OCI-LY3 (cell line): ENCODE results near the gene C2orf76.

Source experiments
- H2AFZ ChIP-seq: fragments of 200-600, 300-600 bp; shearing (Covaris generic); 2 replicates; pipeline ENCODE4 v1.6.0; 2014; ENCODE audit warnings: antibody characterized with exemption, low read depth, low read length
- H3K27ac ChIP-seq: fragments of 200-600, 300-600 bp; sonication (generic); 2 replicates; pipeline ENCODE4 v1.5.1; 2014; ENCODE audit warnings: mild to moderate bottlenecking, low read length, moderate library complexity, mixed read lengths
- H3K27me3 ChIP-seq: fragments of 200-600, 300-600 bp; sonication (generic); 2 replicates; pipeline ENCODE4 v1.6.1; 2014; ENCODE audit warnings: low read depth, low read length, mixed read lengths
- H3K36me3 ChIP-seq: fragments of 200-600, 300-600 bp; sonication (generic); replicated peaks from 2 replicates; pipeline ENCODE3; 2014; ENCODE audit warnings: low read depth, low read length, mixed read lengths
- H3K4me1 ChIP-seq: fragments of 300-600, 200-600 bp; sonication (generic); 2 replicates; pipeline ENCODE4 v1.6.1; 2014; ENCODE audit warnings: low read length, mixed read lengths
- H3K4me2 ChIP-seq: fragments of 200-600, 300-600 bp; sonication (generic); 2 replicates; pipeline ENCODE4 v1.6.1; 2014; ENCODE audit warnings: low read length, mixed read lengths
- H3K4me3 ChIP-seq: fragments of 300-600, 200-600 bp; sonication (generic); 2 replicates; pipeline ENCODE4 v1.5.1; 2014; ENCODE audit warnings: antibody characterized with exemption, mild to moderate bottlenecking, low read length, moderate library complexity
- H3K79me2 ChIP-seq: fragments of 300-600, 200-600 bp; shearing (Covaris generic); 2 replicates; pipeline ENCODE4 v1.6.1; 2014; ENCODE audit warnings: mild to moderate bottlenecking, low read length, mixed read lengths
- H3K9ac ChIP-seq: fragments of 300-600, 200-600 bp; shearing (Covaris generic); 2 replicates; pipeline ENCODE4 v1.6.0; 2014; ENCODE audit warnings: mild to moderate bottlenecking, low read length, moderate library complexity
- H3K9me3 ChIP-seq: fragments of 200-600, 300-600 bp; shearing (Covaris generic); 2 replicates; pipeline ENCODE4 v1.6.1; 2014; ENCODE audit warnings: low read length, mixed read lengths; ENCODE audit not compliant: insufficient read depth
- H4K20me1 ChIP-seq: fragments of 200-600, 300-600 bp; sonication (generic); 2 replicates; pipeline ENCODE4 v1.6.1; 2016; ENCODE audit warnings: low read length, mixed read lengths; ENCODE audit not compliant: insufficient read depth
- EZH2phosphoT487 ChIP-seq: fragments of 200-600 bp; shearing (Covaris generic); IDR thresholded peaks from 2 replicates; pipeline ENCODE4 v1.6.1; 2018; ENCODE audit warnings: antibody characterized with exemption, mixed run types, low read depth
- TF ChIP-seq, protein P1 (sequence below): fragments of 200-600, 300-600 bp; sonication (generic); IDR thresholded peaks from 2 replicates; pipeline ENCODE4 v1.5.1; 2014; ENCODE audit warnings: antibody characterized with exemption, low read length, low read depth

The C2orf76 gene

GRCh38 chr2:119305497-119306195 is 61.0 kb downstream of the C2orf76 start:
- H3K9ac ChIP-seq, result no peak overlapping the region
- H3K9me3 ChIP-seq, result no peaks in the 10 kb centered on the region
- H3K4me1 ChIP-seq, result no peaks in the 10 kb centered on the region
- no peak overlapping the region for H3K4me2 ChIP-seq
- H3K36me3 ChIP-seq, result no peaks in the 10 kb centered on the region
- no peaks in the 10 kb centered on the region for H3K27me3 ChIP-seq
- no peaks in the 10 kb centered on the region for H4K20me1 ChIP-seq
- no peak overlapping the region for H3K27ac ChIP-seq
- no peaks in the 10 kb centered on the region for H3K79me2 ChIP-seq
- H2AFZ ChIP-seq, result no peak overlapping the region
- no peak for TF ChIP-seq EZH2phosphoT487
- TF ChIP-seq, protein P1, sequence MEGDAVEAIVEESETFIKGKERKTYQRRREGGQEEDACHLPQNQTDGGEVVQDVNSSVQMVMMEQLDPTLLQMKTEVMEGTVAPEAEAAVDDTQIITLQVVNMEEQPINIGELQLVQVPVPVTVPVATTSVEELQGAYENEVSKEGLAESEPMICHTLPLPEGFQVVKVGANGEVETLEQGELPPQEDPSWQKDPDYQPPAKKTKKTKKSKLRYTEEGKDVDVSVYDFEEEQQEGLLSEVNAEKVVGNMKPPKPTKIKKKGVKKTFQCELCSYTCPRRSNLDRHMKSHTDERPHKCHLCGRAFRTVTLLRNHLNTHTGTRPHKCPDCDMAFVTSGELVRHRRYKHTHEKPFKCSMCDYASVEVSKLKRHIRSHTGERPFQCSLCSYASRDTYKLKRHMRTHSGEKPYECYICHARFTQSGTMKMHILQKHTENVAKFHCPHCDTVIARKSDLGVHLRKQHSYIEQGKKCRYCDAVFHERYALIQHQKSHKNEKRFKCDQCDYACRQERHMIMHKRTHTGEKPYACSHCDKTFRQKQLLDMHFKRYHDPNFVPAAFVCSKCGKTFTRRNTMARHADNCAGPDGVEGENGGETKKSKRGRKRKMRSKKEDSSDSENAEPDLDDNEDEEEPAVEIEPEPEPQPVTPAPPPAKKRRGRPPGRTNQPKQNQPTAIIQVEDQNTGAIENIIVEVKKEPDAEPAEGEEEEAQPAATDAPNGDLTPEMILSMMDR, result no peak
- H3K4me3 ChIP-seq, result no peak overlapping the region

DNA sequence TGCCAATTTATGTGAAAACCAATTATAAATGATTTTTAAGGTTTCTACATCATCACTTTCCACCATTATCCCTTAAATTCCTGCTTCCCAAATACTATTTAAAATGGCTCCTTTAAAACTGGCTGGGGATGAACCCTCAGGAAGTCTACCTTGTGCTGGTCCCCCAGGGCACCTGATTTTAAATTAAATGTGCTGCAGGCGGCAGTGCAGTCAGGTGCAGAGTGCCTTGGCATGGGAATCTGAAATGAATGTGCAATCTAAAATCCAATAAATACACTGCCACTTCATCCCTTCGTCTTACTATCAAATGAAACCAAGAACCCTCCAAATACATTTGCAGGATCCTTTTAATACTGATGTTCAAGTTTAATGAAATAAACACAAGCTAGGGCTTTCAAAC is 61.8 kb downstream of the C2orf76 start:
- H3K4me2 ChIP-seq, result no peak overlapping the region
- no peaks in the 10 kb centered on the region for H3K79me2 ChIP-seq
- H3K4me1 ChIP-seq, result no peaks in the 10 kb centered on the region
- H3K36me3 ChIP-seq, result no peaks in the 10 kb centered on the region
- H3K4me3 ChIP-seq, result no peak overlapping the region
- no peak overlapping the region for H3K9ac ChIP-seq
- H3K27me3 ChIP-seq, result no peaks in the 10 kb centered on the region
- TF ChIP-seq, protein P1, result no peak
- no peak for TF ChIP-seq EZH2phosphoT487
- H4K20me1 ChIP-seq, result no peaks in the 10 kb centered on the region
- no peak overlapping the region for H3K27ac ChIP-seq
- no peaks in the 10 kb centered on the region for H3K9me3 ChIP-seq
- H2AFZ ChIP-seq, result no peak overlapping the region

- H3K9me3 ChIP-seq, result no peaks in the 10 kb centered on the region
- H3K9ac ChIP-seq, result no peak overlapping the region
- no peak overlapping the region for H3K27ac ChIP-seq
- no peaks in the 10 kb centered on the region for H3K36me3 ChIP-seq
- TF ChIP-seq, protein P1, result no peak
- TF ChIP-seq EZH2phosphoT487, result no peak
- peaks cover 10% of the 10 kb centered on the region for H3K4me1 ChIP-seq
- no peaks in the 10 kb centered on the region for H3K27me3 ChIP-seq
- no peak overlapping the region for H3K4me2 ChIP-seq
- no peaks in the 10 kb centered on the region for H4K20me1 ChIP-seq
- H3K4me3 ChIP-seq, result no peak overlapping the region
- H2AFZ ChIP-seq, result no peak overlapping the region
- H3K79me2 ChIP-seq, result no peaks in the 10 kb centered on the region
These were observed 65.2 kb downstream of the C2orf76 start for GRCh38 chr2:119301413-119301812.

DNA sequence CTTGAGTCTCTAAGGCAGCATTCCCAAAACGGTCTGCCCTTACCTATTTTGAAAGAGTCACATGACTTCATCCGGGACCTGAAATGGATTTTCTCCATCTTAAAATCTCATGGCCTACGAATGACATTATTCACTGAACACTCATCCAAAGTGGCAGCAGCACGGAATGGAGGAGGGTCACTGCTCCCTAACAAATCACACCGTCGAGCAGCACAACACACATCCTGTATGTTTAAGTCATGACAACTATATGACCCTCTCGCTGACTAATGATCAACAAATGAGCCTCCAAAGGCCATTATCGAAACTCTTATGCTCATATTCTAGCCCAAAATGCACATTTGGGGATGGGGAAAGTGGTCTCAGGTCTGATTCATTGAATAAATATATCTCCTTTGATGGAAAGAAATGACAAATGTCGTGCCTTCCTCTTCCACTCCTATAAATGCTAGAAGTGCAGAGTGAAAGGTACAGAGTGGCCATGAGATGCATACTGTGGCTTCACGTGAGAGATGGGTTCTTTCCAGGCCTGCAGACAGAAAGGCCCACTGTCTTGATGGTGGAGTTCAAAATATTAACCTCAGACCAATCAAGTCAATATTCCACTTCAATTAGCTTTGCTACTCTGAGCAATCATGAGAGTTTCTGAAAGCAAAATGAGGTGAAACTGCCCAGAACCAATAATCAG is 70.8 kb downstream of the C2orf76 start:
- peak overlapping the region; percentile 29; the same call in 1 of the 2 replicates for H3K9ac ChIP-seq
- H3K27ac ChIP-seq, result peak overlapping the region; percentile 42
- H3K36me3 ChIP-seq, result no peaks in the 10 kb centered on the region
- H2AFZ ChIP-seq, result no peak overlapping the region; the same call in 1 of the 2 replicates
- no peak for TF ChIP-seq EZH2phosphoT487
- TF ChIP-seq, protein P1, result no peak
- H3K4me1 ChIP-seq, result peaks cover 31% of the 10 kb centered on the region
- H4K20me1 ChIP-seq, result no peaks in the 10 kb centered on the region
- no peaks in the 10 kb centered on the region for H3K79me2 ChIP-seq
- H3K4me2 ChIP-seq, result peak overlapping the region; percentile 67
- H3K27me3 ChIP-seq, result peaks cover 11% of the 10 kb centered on the region
- H3K9me3 ChIP-seq, result no peaks in the 10 kb centered on the region
- 0 out of 2 replicates have a peak overlapping the region, but pooled peaks have one; percentile 13 for H3K4me3 ChIP-seq
